Prostate gland (tissue), 2 donors: ENCODE results near the gene MIER2.

Source experiments
- POLR2A ChIP-seq: fragments of 450-650 bp; IDR thresholded peaks from one replicate; pipeline ENCODE4 v1.6.1; 2016; ENCODE audit warnings: antibody characterized with exemption, mild to moderate bottlenecking
- TF ChIP-seq, protein P1 (sequence below), 4 experiments: fragments of 200-600 bp in 2 of 4; fragments of 450-650 bp in 2 of 4; sonication (generic) in 2 of 4; IDR thresholded peaks; 1 replicate in 3 of 4; 2 replicates in 1 of 4; pipeline ENCODE4 v1.5.1; 2016 to 2019; ENCODE audit warnings: antibody characterized with exemption in 4 of 4, mild to moderate bottlenecking in 2 of 4, moderate library complexity in 2 of 4

DNA sequence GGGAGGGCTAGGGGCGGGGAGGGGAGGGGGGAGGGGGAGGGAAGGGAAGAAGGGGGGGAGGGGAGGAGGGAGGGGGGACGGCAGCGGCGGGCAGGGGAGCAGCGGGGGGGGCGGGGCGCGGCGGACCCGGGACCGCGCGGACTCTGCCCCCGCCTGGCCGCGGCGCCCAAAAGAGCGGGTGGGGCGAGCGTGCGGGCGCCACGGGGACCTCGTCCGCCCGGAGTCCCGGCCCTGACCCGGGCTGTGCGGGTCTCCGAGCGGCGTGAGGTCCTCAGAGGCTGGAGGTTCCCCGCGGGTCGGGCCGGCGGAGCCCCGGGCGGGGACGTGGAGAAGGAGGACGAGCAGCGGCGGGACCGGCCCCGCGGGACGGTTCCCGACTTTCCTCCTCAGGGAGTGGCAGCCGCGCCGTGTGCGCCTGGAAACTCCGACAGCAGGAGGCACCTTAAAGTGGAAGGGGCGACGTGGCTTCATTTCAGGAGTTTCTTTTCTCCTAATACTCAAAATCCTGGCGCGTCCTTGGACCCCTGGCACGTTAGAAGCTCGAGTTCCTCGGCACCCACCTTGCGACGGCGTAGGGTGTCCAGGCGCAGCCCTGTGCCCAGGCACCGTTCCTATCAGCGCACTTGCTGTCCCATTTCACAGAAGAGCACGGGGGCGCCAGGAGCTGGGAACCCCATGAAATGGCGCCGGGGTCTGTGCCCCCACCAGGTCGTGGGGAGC, 52.9 kb downstream of the MIER2 start:
- TF ChIP-seq POLR2A = no peak
- TF ChIP-seq, protein P1, sequence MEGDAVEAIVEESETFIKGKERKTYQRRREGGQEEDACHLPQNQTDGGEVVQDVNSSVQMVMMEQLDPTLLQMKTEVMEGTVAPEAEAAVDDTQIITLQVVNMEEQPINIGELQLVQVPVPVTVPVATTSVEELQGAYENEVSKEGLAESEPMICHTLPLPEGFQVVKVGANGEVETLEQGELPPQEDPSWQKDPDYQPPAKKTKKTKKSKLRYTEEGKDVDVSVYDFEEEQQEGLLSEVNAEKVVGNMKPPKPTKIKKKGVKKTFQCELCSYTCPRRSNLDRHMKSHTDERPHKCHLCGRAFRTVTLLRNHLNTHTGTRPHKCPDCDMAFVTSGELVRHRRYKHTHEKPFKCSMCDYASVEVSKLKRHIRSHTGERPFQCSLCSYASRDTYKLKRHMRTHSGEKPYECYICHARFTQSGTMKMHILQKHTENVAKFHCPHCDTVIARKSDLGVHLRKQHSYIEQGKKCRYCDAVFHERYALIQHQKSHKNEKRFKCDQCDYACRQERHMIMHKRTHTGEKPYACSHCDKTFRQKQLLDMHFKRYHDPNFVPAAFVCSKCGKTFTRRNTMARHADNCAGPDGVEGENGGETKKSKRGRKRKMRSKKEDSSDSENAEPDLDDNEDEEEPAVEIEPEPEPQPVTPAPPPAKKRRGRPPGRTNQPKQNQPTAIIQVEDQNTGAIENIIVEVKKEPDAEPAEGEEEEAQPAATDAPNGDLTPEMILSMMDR (IDR thresholded peaks at IDR 0.05) = no peak
